ENCODE measurements around the gene DDX42.

DNA sequence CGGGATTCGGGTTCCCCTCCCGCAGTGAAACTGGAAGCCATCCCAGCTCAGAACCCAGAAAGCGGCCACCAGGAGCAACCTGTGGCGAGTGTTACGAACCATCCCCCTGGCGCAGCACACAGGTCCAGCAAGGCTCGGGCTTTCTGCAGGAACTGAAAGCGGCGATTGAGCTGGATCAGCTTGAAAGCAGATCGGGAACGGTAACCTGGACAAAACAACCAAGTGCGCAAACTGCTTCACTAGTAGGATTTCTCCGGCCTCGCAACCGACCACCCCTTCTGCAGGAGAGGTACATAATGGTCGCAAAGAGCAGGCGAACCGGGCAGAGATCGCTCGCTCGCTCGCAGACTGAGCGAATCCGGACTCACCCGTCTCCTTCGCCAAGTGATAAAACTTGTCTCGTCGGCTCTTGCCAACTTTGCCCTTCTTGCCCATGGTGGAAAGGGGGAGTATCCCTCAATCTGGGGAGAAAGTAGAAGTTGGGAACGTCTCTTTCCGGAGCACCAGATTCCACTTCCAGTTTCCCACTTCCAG is 52.6 kb downstream of the DDX42 start:
- TF ChIP-seq CTCF (IDR thresholded peaks at IDR 0.05) (no peak), JUN (IDR thresholded peaks at IDR 0.05) (no peak), CEBPB (IDR thresholded peaks at IDR 0.05) (no peak), MAFK (IDR thresholded peaks at IDR 0.05; ENCODE audit: partially characterized antibody) (no peak)
